ENCODE results near the gene CCDC198. TPM values are rescaled to one million over a fixed set of nuclear protein-coding genes. Genes with fewer than 3 reads are reported as not detected.
A peak's percentile ranks its signal among the peaks of the same experiment; 100 is the strongest.

Gene CCDC198
- total RNA-seq = not detected
- not detected for polyA plus RNA-seq (2013, experiment 1 of 2)
- not detected for polyA plus RNA-seq (2013, experiment 2 of 2)
- long read RNA-seq, experiment 1 = 0 reads
- long read RNA-seq, experiment 2 = 0 reads
- long read RNA-seq, experiment 3 = 0 reads
- long read RNA-seq, experiment 4 = 0 reads

- 66 to 78% methylated on average over 4 to 6 of the region's 6 CpGs for WGBS, 2 experiments (ENCODE audit: insufficient coverage in 1 of 2, insufficient read length in 1 of 2)
- H3K27me3 ChIP-seq (ENCODE audit: control insufficient read depth, insufficient read depth, low read length, poor library complexity, severe bottlenecking) = no peaks in the 10 kb centered on the region
- H3K36me3 Mint-ChIP-seq (ENCODE audit: low read depth) = no peaks in the 10 kb centered on the region
- TF ChIP-seq, protein P1, sequence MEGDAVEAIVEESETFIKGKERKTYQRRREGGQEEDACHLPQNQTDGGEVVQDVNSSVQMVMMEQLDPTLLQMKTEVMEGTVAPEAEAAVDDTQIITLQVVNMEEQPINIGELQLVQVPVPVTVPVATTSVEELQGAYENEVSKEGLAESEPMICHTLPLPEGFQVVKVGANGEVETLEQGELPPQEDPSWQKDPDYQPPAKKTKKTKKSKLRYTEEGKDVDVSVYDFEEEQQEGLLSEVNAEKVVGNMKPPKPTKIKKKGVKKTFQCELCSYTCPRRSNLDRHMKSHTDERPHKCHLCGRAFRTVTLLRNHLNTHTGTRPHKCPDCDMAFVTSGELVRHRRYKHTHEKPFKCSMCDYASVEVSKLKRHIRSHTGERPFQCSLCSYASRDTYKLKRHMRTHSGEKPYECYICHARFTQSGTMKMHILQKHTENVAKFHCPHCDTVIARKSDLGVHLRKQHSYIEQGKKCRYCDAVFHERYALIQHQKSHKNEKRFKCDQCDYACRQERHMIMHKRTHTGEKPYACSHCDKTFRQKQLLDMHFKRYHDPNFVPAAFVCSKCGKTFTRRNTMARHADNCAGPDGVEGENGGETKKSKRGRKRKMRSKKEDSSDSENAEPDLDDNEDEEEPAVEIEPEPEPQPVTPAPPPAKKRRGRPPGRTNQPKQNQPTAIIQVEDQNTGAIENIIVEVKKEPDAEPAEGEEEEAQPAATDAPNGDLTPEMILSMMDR (conservative IDR thresholded peaks at IDR 0.05) = no peak
- peaks cover 7% of the 10 kb centered on the region for H3K4me1 Mint-ChIP-seq
- H3K4me3 Mint-ChIP-seq = no peak within 1 kb of the TSS
- no peaks in the 10 kb centered on the region for H3K9me3 ChIP-seq (ENCODE audit: control insufficient read depth, low read length)
- H3K9ac ChIP-seq (ENCODE audit: extremely low read depth, low read length, poor library complexity, severe bottlenecking) = no peak within 1 kb of the TSS
- no peak within 1 kb of the TSS for H3K27ac Mint-ChIP-seq
- peaks cover 7% of the 10 kb centered on the region for H3K4me1 ChIP-seq (ENCODE audit: control insufficient read depth, insufficient read depth, low read length)
- H3K27ac ChIP-seq (ENCODE audit: low read depth, low read length) = no peak within 1 kb of the TSS
- no peak for DNase-seq
- no peaks in the 10 kb centered on the region for H3K9me3 Mint-ChIP-seq
- no peaks in the 10 kb centered on the region for H3K27me3 Mint-ChIP-seq (ENCODE audit: insufficient read depth)
- no peaks in the 10 kb centered on the region for H3K36me3 ChIP-seq (ENCODE audit: control insufficient read depth, insufficient read depth, low read length)
- no peak within 1 kb of the TSS for H3K4me3 ChIP-seq (ENCODE audit: low read length)
These were observed at the start of gene CCDC198 for GRCh38 chr14:57493467-57494181. Gene CCDC198 (minus strand): TSS chr14:57493857. CDS start chr14:57493715, 142 bp downstream.

DNA sequence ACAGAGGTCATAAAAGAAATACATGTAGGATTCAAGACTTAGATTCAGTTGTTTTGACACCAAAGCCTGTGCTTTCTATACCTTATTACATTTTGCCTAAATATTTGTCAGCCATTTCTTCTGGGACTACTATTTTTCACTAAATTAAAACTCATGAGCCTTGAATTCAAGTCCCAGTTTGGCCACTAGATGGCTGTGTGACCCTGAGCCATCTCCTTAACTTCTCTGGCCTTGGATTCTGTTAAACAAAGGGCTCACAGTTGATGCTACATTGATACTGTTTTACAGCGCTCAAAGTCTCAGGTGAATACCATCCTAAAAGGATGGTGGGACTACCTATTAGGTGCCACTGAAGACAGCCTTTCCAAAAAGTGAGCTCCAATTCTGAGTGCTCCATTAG is 39.6 kb upstream of the CCDC198 start:
- Histone ChIP-seq H3K9ac (ENCODE audit: extremely low read depth, low read length, poor library complexity, severe bottlenecking) (no peak overlapping the region), H3K4me3 (ENCODE audit: low read length) (no peak overlapping the region), H3K27ac (ENCODE audit: low read depth, low read length) (no peak overlapping the region), H3K36me3 (ENCODE audit: control insufficient read depth, insufficient read depth, low read length) (no peaks in the 10 kb centered on the region), H3K27me3 (ENCODE audit: control insufficient read depth, insufficient read depth, low read length, poor library complexity, severe bottlenecking) (peaks cover 13% of the 10 kb centered on the region), H3K9me3 (ENCODE audit: control insufficient read depth, low read length) (peaks cover 3% of the 10 kb centered on the region), H3K4me1 (ENCODE audit: control insufficient read depth, insufficient read depth, low read length) (no peaks in the 10 kb centered on the region)
- Mint-ChIP-seq H3K27ac (no peak overlapping the region), H3K4me1 (no peaks in the 10 kb centered on the region), H3K36me3 (ENCODE audit: low read depth) (no peaks in the 10 kb centered on the region), H3K27me3 (ENCODE audit: insufficient read depth) (peaks cover 18% of the 10 kb centered on the region), H3K9me3 (peaks cover 4% of the 10 kb centered on the region), H3K4me3 (no peak overlapping the region)
- DNase-seq = peak; percentile 77
- TF ChIP-seq, protein P1 (conservative IDR thresholded peaks at IDR 0.05) = peak; percentile 80
- 71 to 76% methylated on average over 1 of the region's 1 CpG for WGBS, 2 experiments (ENCODE audit: insufficient coverage in 1 of 2, insufficient read length in 1 of 2)

GRCh38 chr14:57530571-57530970 is 36.9 kb upstream of the CCDC198 start:
- Mint-ChIP-seq H3K4me3 (no peak overlapping the region), H3K4me1 (no peaks in the 10 kb centered on the region), H3K36me3 (ENCODE audit: low read depth) (no peaks in the 10 kb centered on the region), H3K27ac (no peak overlapping the region), H3K27me3 (ENCODE audit: insufficient read depth) (peaks cover 18% of the 10 kb centered on the region), H3K9me3 (peaks cover 4% of the 10 kb centered on the region)
- DNase-seq = no peak
- Histone ChIP-seq H3K27ac (ENCODE audit: low read depth, low read length) (no peak overlapping the region), H3K4me1 (ENCODE audit: control insufficient read depth, insufficient read depth, low read length) (no peaks in the 10 kb centered on the region), H3K9me3 (ENCODE audit: control insufficient read depth, low read length) (peaks cover 7% of the 10 kb centered on the region), H3K27me3 (ENCODE audit: control insufficient read depth, insufficient read depth, low read length, poor library complexity, severe bottlenecking) (peaks cover 13% of the 10 kb centered on the region), H3K36me3 (ENCODE audit: control insufficient read depth, insufficient read depth, low read length) (no peaks in the 10 kb centered on the region), H3K9ac (ENCODE audit: extremely low read depth, low read length, poor library complexity, severe bottlenecking) (no peak overlapping the region), H3K4me3 (ENCODE audit: low read length) (no peak overlapping the region)
- TF ChIP-seq, protein P1 (conservative IDR thresholded peaks at IDR 0.05) = no peak
